HG03280 (cell line): ENCODE measurements around the gene CRELD1.

Experiments used
- ATAC-seq: cut with Tn5 transposase; IDR thresholded peaks from one replicate; pipeline ENCODE4 v1.9.1; 2021; ENCODE audit warnings: mild to moderate bottlenecking, moderate library complexity; ENCODE audit not compliant: unreplicated experiment

The CRELD1 gene

GRCh38 chr3:9903238-9903624, 30.4 kb upstream of the CRELD1 start:
- no peak for ATAC-seq

DNA sequence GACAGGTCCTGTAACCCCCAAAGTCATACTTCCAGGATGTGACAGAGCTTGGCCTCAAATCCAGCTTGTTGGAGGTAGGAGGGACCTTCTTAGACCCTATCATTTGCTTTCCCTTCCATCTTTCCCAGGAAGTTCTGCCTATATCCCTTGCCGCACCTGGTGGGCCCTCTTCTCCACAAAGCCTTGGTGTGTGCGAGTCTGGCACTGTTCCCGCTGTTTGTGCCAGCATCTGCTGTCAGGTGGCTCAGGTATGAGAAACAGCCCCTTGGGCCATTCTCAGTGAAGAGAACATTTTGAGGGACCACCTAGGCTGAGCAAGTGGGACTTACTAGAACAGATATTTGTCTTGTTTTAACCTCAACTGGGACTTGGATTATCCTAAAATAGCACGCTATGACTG, 29.7 kb upstream of the CRELD1 start:
- ATAC-seq: no peak

DNA sequence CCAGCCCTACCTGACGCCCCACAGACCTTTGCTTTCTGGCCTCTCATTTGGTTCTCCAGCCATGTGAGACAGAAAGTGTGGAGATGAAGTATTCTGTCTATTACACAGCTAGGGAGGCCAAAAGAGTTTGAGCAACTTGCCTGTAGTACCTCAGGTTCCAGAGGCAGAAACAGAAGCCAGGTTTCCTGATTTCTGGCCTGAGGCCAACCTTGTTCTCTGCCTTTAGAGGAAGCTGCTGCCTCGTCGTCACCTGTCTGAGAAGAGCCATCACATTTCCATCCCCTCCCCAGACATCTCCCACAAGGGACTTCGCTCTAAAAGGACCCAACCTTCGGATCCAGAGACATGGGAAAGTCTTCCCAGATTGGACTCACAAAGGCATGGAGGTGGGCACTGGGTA, 27.2 kb upstream of the CRELD1 start:
- no peak for ATAC-seq

DNA sequence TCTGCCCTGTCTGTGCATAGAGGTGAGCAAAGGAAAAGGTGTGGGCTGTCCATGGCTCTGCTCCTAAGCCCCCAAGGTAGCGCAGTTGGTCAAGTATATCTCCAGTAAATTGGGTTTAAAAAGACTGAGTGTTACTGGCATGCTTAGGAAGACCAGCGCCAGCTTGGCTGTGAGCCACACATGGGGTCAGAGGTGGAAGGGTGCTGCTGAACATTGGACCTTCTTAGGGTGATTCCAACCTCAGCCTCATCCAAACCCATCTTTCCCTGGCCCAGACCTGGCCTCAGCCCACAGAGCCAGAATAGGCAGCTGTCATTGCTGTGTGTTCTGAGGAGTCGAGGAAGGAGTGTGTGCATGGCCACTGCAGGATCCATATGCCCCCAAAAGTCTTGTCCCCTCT, 25.3 kb upstream of the CRELD1 start:
- no peak for ATAC-seq

GRCh38 chr3:9909221-9910013, 24.2 kb upstream of the CRELD1 start:
- ATAC-seq: no peak

DNA sequence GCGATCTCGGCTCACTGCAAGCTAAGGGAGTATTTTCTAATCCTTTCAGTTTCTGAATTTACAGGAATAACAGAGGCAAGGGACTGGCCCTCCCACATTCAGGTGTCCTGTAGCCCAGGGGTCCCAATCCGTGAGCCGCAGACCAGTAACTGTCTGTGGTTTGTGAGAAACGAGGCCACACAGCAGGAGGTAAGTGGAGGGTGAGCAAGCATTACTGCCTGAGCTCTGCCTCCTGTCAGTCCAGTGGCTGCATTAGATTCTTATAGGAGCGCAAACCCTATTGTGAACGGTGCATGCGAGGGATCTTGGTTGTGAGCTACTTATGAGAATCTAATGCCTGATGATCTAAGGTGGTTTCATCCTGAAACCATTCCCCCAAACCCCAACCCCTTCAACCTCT, 21.8 kb upstream of the CRELD1 start:
- ATAC-seq: no peak

DNA sequence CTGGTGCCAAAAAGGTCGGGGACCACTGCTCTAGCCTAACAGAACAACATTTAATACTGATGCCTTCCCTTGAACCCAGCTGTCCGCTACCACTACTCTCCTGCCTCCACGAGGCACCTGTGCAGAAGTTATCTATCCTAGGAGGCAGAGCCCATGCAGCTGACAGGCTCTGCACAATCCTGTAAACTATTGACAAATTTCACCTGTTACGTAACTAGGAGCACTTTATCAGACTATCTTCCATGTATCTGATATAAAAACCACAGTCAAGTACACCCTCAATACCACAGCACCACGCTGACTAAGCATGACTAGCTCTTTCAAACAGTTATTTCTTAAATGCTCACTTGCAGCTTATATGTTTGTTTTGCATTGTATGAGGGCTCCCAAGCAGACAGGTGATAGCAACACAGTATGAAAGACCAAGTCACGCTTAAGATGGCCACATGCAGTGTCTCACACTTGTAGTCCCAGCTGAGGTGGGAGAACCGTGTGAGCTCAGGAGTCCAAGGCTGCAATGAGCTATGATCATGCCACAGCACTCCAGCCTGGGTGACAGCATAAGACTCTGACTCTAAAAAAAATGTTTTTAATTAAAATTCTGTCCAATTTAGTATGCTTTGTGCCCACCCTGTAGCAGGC, 21.2 kb upstream of the CRELD1 start:
- ATAC-seq: no peak

GRCh38 chr3:9913601-9914000, 20.0 kb upstream of the CRELD1 start:
- no peak for ATAC-seq

GRCh38 chr3:9914011-9914410, 19.6 kb upstream of the CRELD1 start:
- no peak for ATAC-seq

DNA sequence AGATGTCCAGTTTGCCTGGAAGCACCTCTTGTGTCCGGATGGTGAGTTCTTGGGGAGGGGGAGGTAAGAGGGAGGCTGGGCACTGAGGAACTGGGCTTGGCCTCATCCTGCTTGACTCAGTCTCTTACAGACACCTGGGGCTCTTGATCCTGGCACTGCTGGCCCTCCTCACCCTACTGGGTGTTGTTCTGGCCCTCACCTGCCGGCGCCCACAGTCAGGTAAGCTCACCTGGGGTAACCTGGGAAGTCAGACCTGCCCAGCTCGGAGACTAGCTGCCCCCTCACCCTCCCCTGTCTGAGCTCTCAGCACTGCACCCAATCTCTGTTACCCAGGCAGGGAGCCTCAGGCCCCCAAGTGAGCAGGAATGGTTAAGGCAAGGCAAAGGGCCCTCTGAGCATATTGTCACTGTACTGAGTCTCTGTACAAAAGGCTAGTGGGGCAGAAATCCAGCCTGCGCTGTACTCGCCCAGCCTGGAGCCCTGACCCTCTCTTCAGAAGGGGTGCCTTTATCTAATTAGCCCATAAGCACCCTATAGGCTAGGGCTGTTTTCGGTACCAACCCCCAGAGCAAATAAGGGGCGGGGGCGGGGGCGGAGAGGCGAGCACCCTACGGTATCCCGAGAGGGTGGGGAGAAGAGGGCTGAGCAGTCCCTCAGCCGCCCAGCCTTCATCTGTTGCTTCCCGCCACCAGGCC, 18.9 kb upstream of the CRELD1 start:
- no peak for ATAC-seq

DNA sequence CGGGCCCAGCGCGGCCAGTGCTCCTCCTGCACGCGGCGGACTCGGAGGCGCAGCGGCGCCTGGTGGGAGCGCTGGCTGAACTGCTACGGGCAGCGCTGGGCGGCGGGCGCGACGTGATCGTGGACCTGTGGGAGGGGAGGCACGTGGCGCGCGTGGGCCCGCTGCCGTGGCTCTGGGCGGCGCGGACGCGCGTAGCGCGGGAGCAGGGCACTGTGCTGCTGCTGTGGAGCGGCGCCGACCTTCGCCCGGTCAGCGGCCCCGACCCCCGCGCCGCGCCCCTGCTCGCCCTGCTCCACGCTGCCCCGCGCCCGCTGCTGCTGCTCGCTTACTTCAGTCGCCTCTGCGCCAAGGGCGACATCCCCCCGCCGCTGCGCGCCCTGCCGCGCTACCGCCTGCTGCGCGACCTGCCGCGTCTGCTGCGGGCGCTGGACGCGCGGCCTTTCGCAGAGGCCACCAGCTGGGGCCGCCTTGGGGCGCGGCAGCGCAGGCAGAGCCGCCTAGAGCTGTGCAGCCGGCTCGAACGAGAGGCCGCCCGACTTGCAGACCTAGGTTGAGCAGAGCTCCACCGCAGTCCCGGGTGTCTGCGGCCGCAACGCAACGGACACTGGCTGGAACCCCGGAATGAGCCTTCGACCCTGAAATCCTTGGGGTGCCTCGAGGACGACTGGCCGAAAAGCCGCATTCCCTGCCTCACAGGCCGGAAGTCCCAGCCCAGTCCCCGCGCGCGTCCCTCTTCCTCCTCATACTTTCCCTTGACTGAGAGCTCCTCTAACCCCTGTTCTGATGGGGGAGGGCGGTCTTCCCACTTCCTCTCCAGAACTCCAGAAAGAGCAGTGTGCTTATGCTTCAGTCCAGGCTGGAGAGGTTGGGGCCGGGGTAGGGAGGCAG, 18.1 kb upstream of the CRELD1 start:
- ATAC-seq: no peak

DNA sequence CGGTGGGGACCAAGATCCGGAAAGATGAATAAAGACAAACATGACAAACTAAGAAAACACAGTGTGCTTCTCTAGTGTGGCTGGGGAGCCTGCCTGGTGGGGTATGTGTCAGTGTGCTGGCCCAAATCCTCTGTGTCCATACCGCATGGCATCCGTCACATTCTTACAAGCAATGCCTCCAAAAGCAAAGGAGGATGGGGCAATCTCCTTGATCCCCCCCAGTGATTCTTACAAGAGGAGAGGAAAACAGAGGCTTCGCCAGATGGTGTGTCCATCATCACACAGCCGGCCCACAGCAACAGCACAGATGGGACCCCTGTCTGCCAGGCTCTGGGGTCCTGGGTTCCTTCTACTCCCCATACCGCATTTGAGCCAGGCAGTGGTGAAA, 17.3 kb upstream of the CRELD1 start:
- no peak for ATAC-seq

DNA sequence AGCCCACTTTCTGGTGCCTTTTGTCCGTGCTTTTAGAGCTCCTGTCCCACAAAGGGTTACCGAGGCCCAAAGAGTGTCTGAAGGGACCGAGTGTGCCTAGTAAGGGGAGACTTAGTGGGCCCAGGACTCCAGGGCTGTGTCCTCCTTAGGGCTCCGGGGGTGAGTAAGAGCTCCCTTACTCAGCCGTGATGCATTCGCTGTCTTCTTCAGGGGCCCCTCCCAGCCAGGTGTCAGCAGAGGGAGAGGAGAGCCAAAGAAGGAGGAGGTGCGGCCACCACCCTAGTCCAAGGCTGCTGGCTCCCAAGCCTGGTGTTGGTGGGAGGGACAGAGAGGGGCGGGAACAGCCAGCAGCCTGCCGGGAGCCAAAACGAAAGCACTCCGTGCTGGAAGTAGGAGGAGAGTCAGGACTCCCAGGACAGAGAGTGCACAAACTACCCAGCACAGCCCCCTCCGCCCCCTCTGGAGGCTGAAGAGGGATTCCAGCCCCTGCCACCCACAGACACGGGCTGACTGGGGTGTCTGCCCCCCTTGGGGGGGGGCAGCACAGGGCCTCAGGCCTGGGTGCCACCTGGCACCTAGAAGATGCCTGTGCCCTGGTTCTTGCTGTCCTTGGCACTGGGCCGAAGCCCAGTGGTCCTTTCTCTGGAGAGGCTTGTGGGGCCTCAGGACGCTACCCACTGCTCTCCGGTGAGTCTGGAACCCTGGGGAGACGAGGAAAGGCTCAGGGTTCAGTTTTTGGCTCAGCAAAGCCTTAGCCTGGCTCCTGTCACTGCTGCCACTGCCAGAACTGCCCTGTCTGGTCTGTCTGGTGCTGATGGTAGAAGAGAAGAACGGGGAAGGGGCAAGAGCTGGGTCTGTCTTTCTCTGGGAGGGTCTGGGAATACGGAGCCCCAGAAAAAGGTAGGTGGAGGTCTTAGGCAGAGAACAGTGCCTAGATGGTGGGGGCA, 16.6 kb upstream of the CRELD1 start, which contains the start of gene IL17RC:
Gene IL17RC, plus strand, starts transcription at position 365 of the 947 bp plus-strand sequence. Its CDS starts 218 bp downstream, at position 583.
- no peak for ATAC-seq

DNA sequence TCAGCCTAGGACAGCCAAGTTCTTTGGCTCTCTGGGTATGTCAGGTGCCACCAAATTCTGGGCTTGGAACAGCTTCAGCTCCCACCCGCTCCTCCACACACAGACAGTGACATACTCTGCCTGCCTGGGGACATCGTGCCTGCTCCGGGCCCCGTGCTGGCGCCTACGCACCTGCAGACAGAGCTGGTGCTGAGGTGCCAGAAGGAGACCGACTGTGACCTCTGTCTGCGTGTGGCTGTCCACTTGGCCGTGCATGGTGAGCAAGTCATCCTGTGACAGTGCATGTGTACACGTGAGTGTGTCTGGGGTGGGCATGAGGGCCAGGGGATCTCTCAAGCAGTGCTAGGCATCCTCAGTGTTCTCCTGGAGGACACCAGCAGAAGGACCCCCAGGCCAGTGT, 15.8 kb upstream of the CRELD1 start:
- no peak for ATAC-seq

GRCh38 chr3:9918261-9919038, 15.2 kb upstream of the CRELD1 start:
- ATAC-seq: no peak

GRCh38 chr3:9928158-9928557, 5.5 kb upstream of the CRELD1 start:
- ATAC-seq: no peak

DNA sequence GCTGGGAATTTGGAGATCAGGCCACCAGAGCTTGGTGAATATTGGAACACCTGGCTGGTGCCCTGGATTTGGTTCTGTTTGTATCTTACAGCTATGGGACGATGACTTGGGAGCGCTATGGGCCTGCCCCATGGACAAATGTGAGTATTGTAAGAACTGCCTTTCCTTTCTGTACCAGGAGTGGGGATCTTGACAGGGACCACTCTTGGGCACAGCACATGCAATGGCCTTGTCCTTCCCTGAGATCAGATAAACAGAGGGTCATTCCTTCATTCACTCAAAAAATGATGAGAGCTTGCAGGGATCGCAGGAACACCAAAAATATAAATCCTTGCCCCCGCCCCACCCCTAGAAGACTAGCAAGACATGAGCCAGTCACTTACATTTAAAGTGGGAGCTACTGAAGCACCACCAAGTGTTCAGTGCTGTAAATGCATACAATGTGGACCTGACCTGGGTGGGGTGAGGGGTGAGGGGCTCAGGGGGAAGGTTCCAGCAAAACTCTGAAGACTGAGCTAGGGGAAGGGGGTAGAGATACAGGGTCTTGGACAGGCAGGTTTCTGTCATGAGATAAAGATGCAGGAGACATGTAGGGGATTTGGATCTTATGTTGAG, 2.7 kb upstream of the CRELD1 start:
- ATAC-seq: no peak

- no peak for ATAC-seq
Measured at GRCh38 chr3:9932535-9932842, 1.1 kb upstream of the CRELD1 start.
